ENCODE results near the gene TMC2. TPM values are rescaled to one million over a fixed set of nuclear protein-coding genes. Genes with fewer than 3 reads are reported as not detected.

The TMC2 gene
- polyA plus RNA-seq, 3 donors, result not detected

DNA sequence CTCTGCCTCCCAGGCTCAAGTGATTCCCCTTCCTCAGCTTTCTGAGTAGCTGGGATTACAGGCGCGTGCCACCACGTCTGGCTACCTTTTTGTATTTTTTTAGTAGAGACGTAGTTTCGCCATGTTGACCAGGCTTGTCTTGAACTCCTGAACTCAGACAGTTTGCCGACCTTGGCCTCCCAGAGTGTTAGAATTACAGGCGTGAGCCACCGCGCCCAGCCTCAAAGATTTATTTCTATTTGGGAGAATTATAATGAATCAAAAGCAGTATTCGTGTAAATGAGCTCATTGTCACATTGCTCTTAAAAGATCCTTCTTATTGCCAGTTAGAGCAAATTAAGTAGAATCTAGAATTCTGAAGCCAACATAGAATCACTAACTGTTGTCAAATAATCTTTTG, 18.3 kb upstream of the TMC2 start:
- H2AFZ ChIP-seq (ENCODE audit: insufficient read depth, low read depth, low read length, poor library complexity, severe bottlenecking), result no peak overlapping the region
- TF ChIP-seq CTCF (IDR thresholded peaks at IDR 0.05), result no peak
- intact Hi-C loops (cut with micrococcal nuclease), result no loop called here
- no peaks in the 10 kb centered on the region for H3K9me3 ChIP-seq (replicated peaks in 1 of 2; ENCODE audit: control insufficient read depth in 1 of 2, insufficient read depth in 1 of 2, low read length in 2 of 2)
- no peak overlapping the region for H3K4me2 ChIP-seq (replicated peaks; ENCODE audit: extremely low read depth, low read length, poor library complexity, severe bottlenecking)
- Mint-ChIP-seq H3K4me1 (peaks cover 12% of the 10 kb centered on the region), H3K4me3 (no peak overlapping the region), H3K36me3 (no peaks in the 10 kb centered on the region), H3K9me3 (peaks cover 0 to 1% (median 0%) of the 10 kb centered on the region in 7 donors), H3K27ac (no peak overlapping the region), H3K27me3 (ENCODE audit: low read depth in 3 of 3) (peaks cover 11 to 16% (median 13%) of the 10 kb centered on the region in 3 donors)
- no peaks in the 10 kb centered on the region for H3K36me3 ChIP-seq (replicated peaks in 1 of 2; ENCODE audit: control insufficient read depth in 1 of 2, insufficient read depth in 2 of 2, low read length in 2 of 2)
- no peak overlapping the region for H3K9ac ChIP-seq (ENCODE audit: insufficient read depth, low read length, poor library complexity, severe bottlenecking)
- peaks cover 5% of the 10 kb centered on the region in 2 donors for H3K4me1 ChIP-seq (ENCODE audit: control insufficient read depth in 1 of 2, insufficient read depth in 2 of 2, low read length in 2 of 2)
- no peaks in the 10 kb centered on the region for H4K20me1 ChIP-seq (ENCODE audit: insufficient read depth, low read length)
- no peak for DNase-seq
- no peak overlapping the region for H3K27ac ChIP-seq (ENCODE audit: low read depth in 1 of 2, low read length in 2 of 2)
- H3K4me3 ChIP-seq (replicated peaks in 1 of 3; ENCODE audit: low read depth in 2 of 3, low read length in 3 of 3), result no peak overlapping the region
- WGBS (ENCODE audit: insufficient coverage), result 89% methylated on average over 9 of the region's 10 CpGs
- H3K27me3 ChIP-seq (ENCODE audit: control insufficient read depth in 2 of 2, insufficient read depth in 2 of 2, low read length in 2 of 2), result peaks cover 3 to 9% of the 10 kb centered on the region in 2 donors
- H3K79me2 ChIP-seq (ENCODE audit: insufficient read depth, low read length), result no peaks in the 10 kb centered on the region

DNA sequence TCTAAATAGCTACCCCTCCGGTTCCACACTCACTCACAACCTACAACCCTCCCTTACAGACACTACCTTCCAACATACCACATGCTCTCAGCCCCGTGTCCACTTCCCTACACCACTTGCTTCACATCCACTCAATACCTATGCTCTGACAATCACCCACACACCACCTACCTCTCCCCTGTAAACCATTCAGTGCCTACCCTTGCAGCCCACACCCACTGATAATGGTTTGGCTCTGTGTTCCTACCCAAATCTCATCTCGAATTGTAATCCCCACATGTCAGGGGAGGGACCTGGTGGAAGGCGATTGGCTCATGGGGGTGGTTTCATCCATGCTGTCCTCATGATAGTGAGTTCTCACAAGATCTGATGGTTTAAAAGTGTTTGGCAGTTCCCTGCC, 17.8 kb upstream of the TMC2 start:
- Histone ChIP-seq H3K4me1 (ENCODE audit: control insufficient read depth in 1 of 2, insufficient read depth in 2 of 2, low read length in 2 of 2) (peaks cover 5% of the 10 kb centered on the region in 2 donors), H3K9ac (ENCODE audit: insufficient read depth, low read length, poor library complexity, severe bottlenecking) (no peak overlapping the region), H2AFZ (ENCODE audit: insufficient read depth, low read depth, low read length, poor library complexity, severe bottlenecking) (no peak overlapping the region), H3K79me2 (ENCODE audit: insufficient read depth, low read length) (no peaks in the 10 kb centered on the region), H3K27ac (ENCODE audit: low read depth in 1 of 2, low read length in 2 of 2) (no peak overlapping the region), H3K9me3 (replicated peaks in 1 of 2; ENCODE audit: control insufficient read depth in 1 of 2, insufficient read depth in 1 of 2, low read length in 2 of 2) (no peaks in the 10 kb centered on the region), H3K4me3 (replicated peaks in 1 of 3; ENCODE audit: low read depth in 2 of 3, low read length in 3 of 3) (no peak overlapping the region), H3K27me3 (ENCODE audit: control insufficient read depth in 2 of 2, insufficient read depth in 2 of 2, low read length in 2 of 2) (peaks cover under 1 to 5% of the 10 kb centered on the region in 2 donors), H4K20me1 (ENCODE audit: insufficient read depth, low read length) (no peaks in the 10 kb centered on the region), H3K36me3 (replicated peaks in 1 of 2; ENCODE audit: control insufficient read depth in 1 of 2, insufficient read depth in 2 of 2, low read length in 2 of 2) (no peaks in the 10 kb centered on the region), H3K4me2 (replicated peaks; ENCODE audit: extremely low read depth, low read length, poor library complexity, severe bottlenecking) (no peak overlapping the region)
- no peak for DNase-seq
- H3K36me3 Mint-ChIP-seq, result no peaks in the 10 kb centered on the region
- H3K9me3 Mint-ChIP-seq, result peaks cover 0 to 1% (median 0%) of the 10 kb centered on the region in 7 donors
- peaks cover 12% of the 10 kb centered on the region for H3K4me1 Mint-ChIP-seq
- WGBS (ENCODE audit: insufficient coverage), result 86% methylated on average over 2 of the region's 4 CpGs
- intact Hi-C loops (cut with micrococcal nuclease), result no loop called here
- no peak for TF ChIP-seq CTCF (IDR thresholded peaks at IDR 0.05)
- H3K27me3 Mint-ChIP-seq (ENCODE audit: low read depth in 3 of 3), result peaks cover 11 to 17% (median 16%) of the 10 kb centered on the region in 3 donors
- no peak overlapping the region for H3K4me3 Mint-ChIP-seq
- H3K27ac Mint-ChIP-seq, result no peak overlapping the region
